K562 treated with DMSO at 1 percent for 4 hours (cell line): Measurements from ENCODE around the gene COX8A. TPM values are rescaled to one million over a fixed set of nuclear protein-coding genes. Genes with fewer than 3 reads are reported as not detected.

Experiments
- total RNA-seq: library from RNA; unstranded; fragments of 300-600 nt; gene quantifications from 2 replicates; pipeline ENCODE4 v1.2.3, GENCODE V29; 2022; ENCODE audit not compliant: insufficient read depth

The COX8A gene
- 987 and 993 TPM in 2 replicates for total RNA-seq

GRCh38 chr11:63974259-63975143 lies at the start of gene COX8A:
TSS of gene COX8A (plus strand) at chr11:63974620. CDS start at chr11:63974681, 61 bp downstream.

GRCh38 chr11:63938479-63939396 lies 35.7 kb upstream of the COX8A start, which contains the start of gene NAA40:
TSS of gene NAA40 (plus strand) at chr11:63939002. CDS start at chr11:63939097, 95 bp downstream.

GRCh38 chr11:63986156-63986931 lies 11.9 kb downstream of the COX8A start, which contains the start of gene OTUB1:
TSS of gene OTUB1 (plus strand) at chr11:63986438. CDS start at chr11:63986457, 19 bp downstream.

Other genes starting within 250 kb of the COX8A start
- gene ZFTA, start 205.8 kb upstream of the COX8A start, total RNA-seq: 7.8 and 9.4 TPM in 2 replicates
- gene SPINDOC, start 161.2 kb upstream of the COX8A start, total RNA-seq: 36.8 and 41.5 TPM in 2 replicates
- 36.8 and 38.6 TPM in 2 replicates for gene MARK2, start 135.5 kb upstream of the COX8A start, total RNA-seq
- gene RCOR2, start 57.5 kb upstream of the COX8A start, total RNA-seq: 3.0 and 4.9 TPM in 2 replicates
- 9.7 and 16.5 TPM in 2 replicates for gene NAA40, start 35.6 kb upstream of the COX8A start, total RNA-seq
- 72.2 and 80.7 TPM in 2 replicates for gene OTUB1, start 11.8 kb downstream of the COX8A start, total RNA-seq
- gene FLRT1, start 61.3 kb downstream of the COX8A start, total RNA-seq: 0.28 and 0.60 TPM in 2 replicates
- gene MACROD1, start 191.5 kb downstream of the COX8A start, total RNA-seq: 126 and 144 TPM in 2 replicates
- gene STIP1, start 211.6 kb downstream of the COX8A start, total RNA-seq: 278 and 310 TPM in 2 replicates
- 227 and 242 TPM in 2 replicates for gene FERMT3, start 232.1 kb downstream of the COX8A start, total RNA-seq